ENCODE data around the gene GJB1. TPM values are rescaled to one million over a fixed set of nuclear protein-coding genes. Genes with fewer than 3 reads are reported as not detected.

GJB1 gene
- total and polyA plus RNA-seq, 9 of the 15 experiments (the other 6 are each of a cell fraction or from before 2014, with no cell fraction given) = 0.11 TPM; not detected in 8

DNA sequence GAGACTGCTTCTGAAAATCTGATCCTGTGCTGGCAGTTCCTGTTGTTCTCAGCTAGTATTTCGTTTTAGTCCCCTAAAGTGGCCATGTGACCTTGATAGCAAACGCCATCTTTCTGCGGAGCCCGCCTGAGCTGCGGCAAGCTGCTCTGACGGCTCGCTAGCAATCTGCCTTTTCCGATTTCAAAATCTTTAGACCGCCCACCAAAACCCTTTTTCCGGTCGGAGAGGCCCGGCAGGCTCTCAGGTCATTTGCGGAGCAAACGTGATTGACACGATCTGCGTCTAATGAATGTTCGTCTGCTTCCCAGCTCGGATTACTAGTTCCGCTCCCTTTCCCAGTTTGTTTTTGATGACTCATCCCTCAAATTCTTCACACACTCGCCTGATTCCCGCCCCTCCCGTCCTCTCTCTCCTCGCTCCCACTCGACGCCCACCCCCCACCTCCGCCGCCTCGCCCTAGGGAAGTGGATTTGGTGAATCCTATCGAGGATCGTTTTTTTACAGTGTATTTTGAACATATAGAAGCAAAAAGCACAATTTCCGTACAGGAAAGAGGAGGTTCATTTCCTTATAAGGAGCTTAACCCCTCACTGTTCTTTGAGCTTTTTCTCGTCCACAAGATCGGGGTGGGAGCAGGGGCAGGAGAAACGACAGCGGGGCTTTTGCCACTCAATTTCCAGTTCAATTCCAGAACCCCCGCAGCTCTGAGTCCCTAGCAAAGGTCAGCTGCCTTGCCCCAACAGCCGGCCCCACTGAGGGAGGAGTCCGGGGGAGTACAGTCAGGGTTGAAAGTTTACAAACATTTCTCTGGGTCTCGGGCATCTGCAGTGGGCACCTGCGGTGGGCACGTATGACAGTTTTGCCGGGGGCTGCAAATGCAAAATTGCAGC lies 40.9 kb upstream of the GJB1 start:
- Histone ChIP-seq H3K4me3 (peak overlapping the region; percentile 36), H3K4me2 (ENCODE audit: insufficient read depth, low read length) (peak overlapping the region; percentile 65), H3K4me1 (replicated peaks in 1 of 2; ENCODE audit: control insufficient read depth in 2 of 2, insufficient read depth in 2 of 2, low read length in 2 of 2) (peaks cover 4 to 18% of the 10 kb centered on the region in 2 experiments; a peak in 3 of 5 replicates), H3K9ac (ENCODE audit: insufficient read depth in 1 of 2, low read depth in 2 of 2, low read length in 2 of 2) (peak overlapping the region; percentile 90 to 96; a peak in 3 of 4 replicates), H3K9me1 (ENCODE audit: control insufficient read depth, insufficient read depth, low read length) (no peaks in the 10 kb centered on the region), H4K20me1 (replicated peaks; ENCODE audit: control insufficient read depth, insufficient read depth, low read length) (no peaks in the 10 kb centered on the region), H3K36me3 (ENCODE audit: control insufficient read depth, insufficient read depth, low read length) (no peaks in the 10 kb centered on the region), H3K27ac (ENCODE audit: extremely low read depth, low read depth, low read length) (peak overlapping the region; percentile 97), H3K79me2 (ENCODE audit: control insufficient read depth, insufficient read depth, low read length) (no peaks in the 10 kb centered on the region), H2AFZ (ENCODE audit: low read depth, low read length) (peak overlapping the region; percentile 84), H3K9me3 (replicated peaks; ENCODE audit: control insufficient read depth, insufficient read depth, low read depth, low read length) (no peaks in the 10 kb centered on the region), H3K27me3 (ENCODE audit: control insufficient read depth in 2 of 2, insufficient read depth in 2 of 2, low read length in 2 of 2) (no peaks in the 10 kb centered on the region)
- intact Hi-C loops (cut with micrococcal nuclease) (loop anchor here (5.0 kb wide), 1 partner anchor 470 kb away; no protein-coding TSS in a partner anchor), in situ Hi-C loops (cut with MboI) (no loop called here)
- FAIRE-seq = peak; percentile 97
- ChIA-PET POLR2A (interaction anchor here (0.6 to 1.4 kb wide), 10 partner anchors 9 to 353 kb away, joined by 3 to 5 read pairs (median 4); partner anchors contain the start of gene SNX12), CTCF (ENCODE audit: low intra/inter-chr PET ratio) (interaction anchor here (0.6 to 0.7 kb wide), 2 partner anchors 16 to 361 kb away, joined by 3 to 4 read pairs; no protein-coding TSS in a partner anchor)
- ATAC-seq = peak; percentile 96
- peak; percentile 71 to 96 (median 80) for DNase-seq (ENCODE audit: extremely low read depth in 1 of 4, low spot score in 3 of 4)
- 3% methylated on average over 38 of the region's 42 CpGs for WGBS (ENCODE audit: insufficient coverage, low coverage, missing lambda C conversion rate)
- TSS peak; percentile 67 for BruUV-seq (replicated peaks)
- TF ChIP-seq, protein P1, sequence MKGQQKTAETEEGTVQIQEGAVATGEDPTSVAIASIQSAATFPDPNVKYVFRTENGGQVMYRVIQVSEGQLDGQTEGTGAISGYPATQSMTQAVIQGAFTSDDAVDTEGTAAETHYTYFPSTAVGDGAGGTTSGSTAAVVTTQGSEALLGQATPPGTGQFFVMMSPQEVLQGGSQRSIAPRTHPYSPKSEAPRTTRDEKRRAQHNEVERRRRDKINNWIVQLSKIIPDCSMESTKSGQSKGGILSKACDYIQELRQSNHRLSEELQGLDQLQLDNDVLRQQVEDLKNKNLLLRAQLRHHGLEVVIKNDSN (CRISPR knock-in tag; IDR thresholded peaks at IDR 0.05) = peak; percentile 86
- TF ChIP-seq, protein P2, sequence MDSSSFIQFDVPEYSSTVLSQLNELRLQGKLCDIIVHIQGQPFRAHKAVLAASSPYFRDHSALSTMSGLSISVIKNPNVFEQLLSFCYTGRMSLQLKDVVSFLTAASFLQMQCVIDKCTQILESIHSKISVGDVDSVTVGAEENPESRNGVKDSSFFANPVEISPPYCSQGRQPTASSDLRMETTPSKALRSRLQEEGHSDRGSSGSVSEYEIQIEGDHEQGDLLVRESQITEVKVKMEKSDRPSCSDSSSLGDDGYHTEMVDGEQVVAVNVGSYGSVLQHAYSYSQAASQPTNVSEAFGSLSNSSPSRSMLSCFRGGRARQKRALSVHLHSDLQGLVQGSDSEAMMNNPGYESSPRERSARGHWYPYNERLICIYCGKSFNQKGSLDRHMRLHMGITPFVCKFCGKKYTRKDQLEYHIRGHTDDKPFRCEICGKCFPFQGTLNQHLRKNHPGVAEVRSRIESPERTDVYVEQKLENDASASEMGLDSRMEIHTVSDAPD (CRISPR knock-in tag; IDR thresholded peaks at IDR 0.05) = no peak
- TF ChIP-seq HDAC1 (IDR thresholded peaks at IDR 0.05) (peak in 1 of 2 experiments; percentile 36; a peak in 1 of 4 replicates), NR1H2 (CRISPR knock-in tag; IDR thresholded peaks at IDR 0.05) (no peak), RNF2 (IDR thresholded peaks at IDR 0.05) (peak; percentile 70), POLR2G (IDR thresholded peaks at IDR 0.05; ENCODE audit: low read depth, low read length) (peak; percentile 80), ARNT (IDR thresholded peaks at IDR 0.05) (0 out of 4 replicates have a peak, but pooled peaks of 1 of the 2 experiments have one; percentile 19), U2AF2 (optimal IDR thresholded peaks at IDR 0.05; ENCODE audit: low read depth, low read length) (no peak), SUPT5H (IDR thresholded peaks at IDR 0.05) (peak; percentile 72), MAZ (CRISPR knock-in tag; conservative IDR thresholded peaks at IDR 0.05 in 1 of 2, IDR thresholded peaks at IDR 0.05 in 1 of 2) (peak in 1 of 2 experiments; percentile 17; a peak in 1 of 4 replicates), MEIS2 (IDR thresholded peaks at IDR 0.05; ENCODE audit: partially characterized antibody) (no peak), NFYB (IDR thresholded peaks at IDR 0.05; ENCODE audit: extremely low read depth, insufficient read length) (peak; percentile 92), ZNF766 (CRISPR knock-in tag; conservative IDR thresholded peaks at IDR 0.05) (0 out of 2 replicates have a peak, but pooled peaks have one; percentile 20), L3MBTL2 (IDR thresholded peaks at IDR 0.05) (peak; percentile 97), ATF7 (IDR thresholded peaks at IDR 0.05) (peak; percentile 48), NFRKB (IDR thresholded peaks at IDR 0.05; ENCODE audit: low read depth) (peak; percentile 95), ZC3H8 (IDR thresholded peaks at IDR 0.05) (no peak), TEAD4 (IDR thresholded peaks at IDR 0.05; ENCODE audit: low read length) (peak; percentile 39), TEAD4 (CRISPR knock-in tag; IDR thresholded peaks at IDR 0.05; ENCODE audit: borderline replicate concordance) (no peak)
- TF ChIP-seq, protein P3, sequence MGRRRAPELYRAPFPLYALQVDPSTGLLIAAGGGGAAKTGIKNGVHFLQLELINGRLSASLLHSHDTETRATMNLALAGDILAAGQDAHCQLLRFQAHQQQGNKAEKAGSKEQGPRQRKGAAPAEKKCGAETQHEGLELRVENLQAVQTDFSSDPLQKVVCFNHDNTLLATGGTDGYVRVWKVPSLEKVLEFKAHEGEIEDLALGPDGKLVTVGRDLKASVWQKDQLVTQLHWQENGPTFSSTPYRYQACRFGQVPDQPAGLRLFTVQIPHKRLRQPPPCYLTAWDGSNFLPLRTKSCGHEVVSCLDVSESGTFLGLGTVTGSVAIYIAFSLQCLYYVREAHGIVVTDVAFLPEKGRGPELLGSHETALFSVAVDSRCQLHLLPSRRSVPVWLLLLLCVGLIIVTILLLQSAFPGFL (CRISPR knock-in tag; IDR thresholded peaks at IDR 0.05) = no peak

Measured in K562 (cell line).